ENCODE data around the gene BCDIN3D.

The BCDIN3D gene

DNA sequence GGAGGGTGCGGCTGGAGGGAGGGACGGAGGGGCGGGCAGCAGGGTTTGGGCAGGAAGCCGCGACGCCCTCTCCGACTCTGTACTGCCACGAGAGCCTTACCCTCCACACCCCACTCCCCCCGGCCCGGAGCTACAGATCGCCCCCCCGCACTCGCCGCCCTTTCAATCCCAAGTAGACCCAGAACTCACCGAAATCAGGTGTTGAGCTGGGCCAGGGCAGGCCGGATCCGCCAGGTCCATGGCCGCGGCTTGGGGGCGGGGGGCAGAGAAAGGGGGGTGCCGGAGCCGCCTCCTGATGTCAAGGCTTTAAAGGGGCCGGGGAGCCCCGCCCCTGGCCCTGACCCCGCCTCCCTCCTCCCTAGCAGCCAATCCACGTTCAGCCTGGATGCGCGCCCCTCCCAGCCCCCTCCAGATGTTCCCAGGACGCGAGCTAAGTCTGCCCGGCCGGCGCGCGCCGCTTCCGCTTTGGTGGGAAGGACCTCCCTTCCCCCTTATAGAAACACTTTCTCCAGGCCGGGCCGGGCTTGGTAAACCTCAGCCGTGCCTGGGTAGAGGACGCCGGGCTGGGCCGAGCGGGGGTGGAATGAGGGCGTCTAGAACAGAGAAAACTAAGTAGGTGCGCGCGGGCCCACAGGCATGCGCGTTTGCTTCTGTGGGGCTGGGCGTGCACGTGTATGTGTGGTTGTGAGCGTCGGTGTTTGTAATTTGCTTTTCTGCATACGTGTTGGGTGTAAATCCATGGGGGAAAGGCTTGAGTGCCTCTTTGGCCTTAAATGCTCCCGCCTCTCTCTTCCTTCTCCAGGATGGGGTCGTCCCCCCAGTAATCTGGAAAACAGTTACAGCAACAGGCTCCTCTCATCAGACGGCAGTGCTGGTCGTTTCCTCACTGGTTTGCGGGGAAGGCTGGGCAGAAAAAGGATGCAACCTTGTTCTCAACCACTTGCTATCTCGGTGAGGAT, 14.5 kb downstream of the BCDIN3D start, which contains the start of gene NCKAP5L:
TSS of gene NCKAP5L (minus strand) at position 281 of the 959 bp plus-strand sequence. CDS start 24,369 bp downstream, outside the sequence.
- in situ Hi-C loops (cut with HindIII; ENCODE audit: low pct_ligation_motif_present, low pct_unique_long_range_greater_than_20kb, low sequenced_read_pairs), result no loop called here
- DNase-seq, result peak; percentile 99

DNA sequence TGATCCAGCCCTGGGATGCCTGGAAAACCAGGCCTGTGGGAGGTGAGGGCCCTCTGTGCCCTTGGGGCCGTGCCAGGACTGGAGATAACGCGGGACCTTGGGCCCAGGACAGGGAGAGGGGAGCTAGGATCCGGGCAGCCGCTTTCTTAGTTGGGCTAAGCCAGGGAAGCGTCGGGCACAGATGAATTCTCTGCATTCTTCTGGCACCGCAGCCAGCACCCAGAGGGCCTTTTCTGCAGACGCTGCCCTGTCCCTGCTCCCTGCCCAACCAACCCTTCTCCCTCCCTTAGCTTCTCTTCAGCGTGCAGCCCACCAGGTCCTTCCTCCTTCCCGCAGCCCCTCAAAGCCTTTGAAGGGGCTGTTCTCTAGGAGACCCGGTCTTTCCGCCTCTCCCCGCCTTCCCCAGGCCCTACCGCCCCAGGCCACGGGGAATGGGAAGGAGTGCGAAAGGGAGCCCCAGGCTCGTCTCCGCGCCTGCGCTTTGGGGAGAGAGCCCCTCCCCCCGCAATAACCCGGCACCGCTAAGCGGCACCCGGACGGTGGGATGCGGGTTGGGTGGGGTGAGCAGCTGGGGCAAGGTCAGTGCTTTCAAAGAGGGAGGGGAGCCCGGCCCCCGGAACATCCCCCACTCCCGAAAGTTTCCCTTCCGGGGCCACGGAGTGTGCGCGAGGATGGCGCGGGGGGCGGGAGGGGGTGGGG, 15.4 kb downstream of the BCDIN3D start:
- DNase-seq, result peak; percentile 88
- in situ Hi-C loops (cut with HindIII; ENCODE audit: low pct_ligation_motif_present, low pct_unique_long_range_greater_than_20kb, low sequenced_read_pairs), result no loop called here

DNA sequence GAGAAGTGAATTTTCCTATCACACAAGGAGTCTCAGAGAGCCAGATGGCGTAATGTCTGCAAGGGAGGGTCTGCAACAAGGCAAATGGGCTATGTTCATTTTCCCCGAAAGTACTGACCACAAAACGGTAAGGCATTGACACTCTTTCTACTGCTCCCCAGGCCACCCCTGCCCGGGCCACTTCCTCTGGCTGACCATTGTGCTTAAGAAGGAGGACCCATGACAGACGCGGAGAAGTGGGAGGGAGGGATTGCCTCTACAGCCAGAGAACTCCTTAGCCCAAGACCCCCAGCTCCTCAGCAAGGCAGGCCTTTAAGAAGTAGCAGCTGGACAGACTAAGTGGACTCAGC, 15.9 kb downstream of the BCDIN3D start:
- in situ Hi-C loops (cut with HindIII; ENCODE audit: low pct_ligation_motif_present, low pct_unique_long_range_greater_than_20kb, low sequenced_read_pairs), result no loop called here
- DNase-seq, result no peak

DNA sequence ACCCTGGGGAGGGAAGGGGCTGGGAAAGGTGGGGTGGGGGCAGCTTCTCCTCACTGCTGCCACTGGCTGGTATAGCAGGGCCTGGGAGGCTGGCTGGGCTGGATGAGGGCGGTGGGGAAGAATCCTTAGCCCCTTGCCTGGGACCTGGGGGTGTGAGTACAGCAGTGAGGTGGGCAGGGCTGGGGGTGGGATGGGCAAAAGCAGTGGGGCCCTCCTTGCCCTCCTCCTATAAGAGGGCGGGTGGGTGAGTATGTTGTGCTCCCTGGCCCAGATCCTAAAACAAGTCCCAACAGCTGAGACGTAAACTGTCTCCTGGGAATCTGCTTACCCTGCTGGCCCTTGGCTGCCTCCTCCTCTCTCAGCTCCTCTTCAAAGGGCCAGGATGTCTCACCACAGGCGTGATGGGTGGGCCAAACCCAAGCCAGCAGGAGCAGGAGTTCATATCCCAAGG, 16.9 kb downstream of the BCDIN3D start:
- in situ Hi-C loops (cut with HindIII; ENCODE audit: low pct_ligation_motif_present, low pct_unique_long_range_greater_than_20kb, low sequenced_read_pairs), result no loop called here
- no peak for DNase-seq

DNA sequence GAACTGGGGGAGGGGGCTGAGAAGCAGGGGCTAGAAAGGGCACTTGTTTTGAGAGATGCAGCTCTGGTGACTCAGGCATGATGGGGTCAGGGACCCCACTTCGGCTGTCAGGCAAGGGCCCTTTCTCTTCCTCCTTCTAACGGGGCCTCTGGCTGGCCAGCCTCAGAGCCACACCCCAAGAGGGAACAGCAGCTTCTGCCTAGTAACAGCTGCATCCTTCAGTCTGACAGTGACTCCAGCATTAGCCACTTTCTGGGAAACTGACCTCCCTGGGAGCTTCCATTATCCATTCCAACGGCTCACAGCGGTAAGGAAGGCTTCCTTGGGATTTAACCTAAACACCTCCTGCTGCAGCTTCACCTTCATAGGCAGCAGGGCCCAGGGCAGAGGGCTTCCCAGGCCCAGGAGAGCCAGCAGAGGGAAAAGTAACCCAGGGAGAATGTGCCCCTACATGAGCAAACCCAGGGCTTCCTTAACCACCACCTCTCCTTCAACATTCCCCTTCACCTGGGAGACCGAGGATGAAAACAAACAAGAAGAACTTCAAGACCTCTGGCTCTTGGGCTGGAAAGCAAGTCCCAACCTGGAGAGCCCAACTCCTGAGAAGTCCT, 17.4 kb downstream of the BCDIN3D start:
- no peak for DNase-seq
- in situ Hi-C loops (cut with HindIII; ENCODE audit: low pct_ligation_motif_present, low pct_unique_long_range_greater_than_20kb, low sequenced_read_pairs), result no loop called here

DNA sequence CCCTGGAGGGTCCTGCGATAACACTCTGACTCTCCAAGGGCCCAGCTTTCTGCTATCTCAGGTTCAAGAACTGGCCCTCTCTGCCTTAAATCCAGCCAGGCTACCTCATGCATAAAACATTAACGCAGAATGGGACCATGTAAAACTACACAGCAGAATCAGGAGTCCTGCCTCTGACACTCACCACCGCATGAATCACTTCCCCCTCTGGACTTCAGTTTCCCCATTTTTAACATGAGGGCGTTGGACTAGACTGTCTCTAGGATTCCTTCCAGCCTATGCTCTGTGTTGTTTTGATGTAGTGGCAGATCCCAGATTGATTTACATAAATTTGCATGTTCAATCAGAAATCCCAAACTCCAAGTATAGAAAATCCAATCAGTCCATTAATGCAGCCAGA, 18.0 kb downstream of the BCDIN3D start:
- DNase-seq, result peak; percentile 44
- in situ Hi-C loops (cut with HindIII; ENCODE audit: low pct_ligation_motif_present, low pct_unique_long_range_greater_than_20kb, low sequenced_read_pairs), result no loop called here

DNA sequence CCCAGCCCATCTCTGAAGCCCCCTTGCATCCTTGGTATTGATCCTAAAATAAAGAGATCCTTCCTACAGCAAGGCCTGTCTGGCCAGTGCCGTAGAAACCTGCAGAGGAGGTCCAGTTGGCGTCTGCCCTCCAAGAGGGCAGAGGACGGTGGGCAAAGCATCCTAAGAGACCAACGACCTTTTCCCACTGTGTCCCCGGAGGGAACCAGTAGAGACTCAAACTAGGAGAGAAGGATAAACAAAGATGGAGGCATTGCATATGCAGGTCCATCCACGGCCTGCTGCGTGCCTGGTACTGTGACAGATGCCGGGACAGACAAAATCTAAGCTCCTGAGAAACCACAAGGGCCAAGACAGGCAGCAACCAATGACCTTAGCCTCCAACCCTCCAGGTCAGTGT, 18.5 kb downstream of the BCDIN3D start:
- no peak for DNase-seq
- in situ Hi-C loops (cut with HindIII; ENCODE audit: low pct_ligation_motif_present, low pct_unique_long_range_greater_than_20kb, low sequenced_read_pairs), result no loop called here

DNA sequence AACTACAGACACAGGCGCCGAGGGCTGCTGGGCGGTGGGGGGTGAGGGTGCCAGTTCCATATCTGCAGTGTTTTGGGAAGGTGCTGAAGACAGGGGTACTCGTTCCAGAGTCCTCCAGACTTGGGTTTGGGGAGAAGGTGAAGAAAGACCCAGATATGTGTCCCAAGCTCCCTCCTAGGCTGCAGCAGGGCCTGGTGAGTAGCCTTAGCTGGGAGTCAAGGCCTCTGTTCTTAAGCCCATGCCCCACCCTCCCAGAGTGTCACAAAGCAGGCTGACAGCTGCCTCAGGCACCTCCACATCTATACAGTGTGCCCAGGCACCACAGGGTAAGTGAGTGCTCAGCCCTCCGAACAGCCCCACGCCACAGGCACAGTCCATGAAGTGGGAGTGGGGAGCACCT, 19.0 kb downstream of the BCDIN3D start:
- in situ Hi-C loops (cut with HindIII; ENCODE audit: low pct_ligation_motif_present, low pct_unique_long_range_greater_than_20kb, low sequenced_read_pairs), result no loop called here
- DNase-seq, result no peak

DNA sequence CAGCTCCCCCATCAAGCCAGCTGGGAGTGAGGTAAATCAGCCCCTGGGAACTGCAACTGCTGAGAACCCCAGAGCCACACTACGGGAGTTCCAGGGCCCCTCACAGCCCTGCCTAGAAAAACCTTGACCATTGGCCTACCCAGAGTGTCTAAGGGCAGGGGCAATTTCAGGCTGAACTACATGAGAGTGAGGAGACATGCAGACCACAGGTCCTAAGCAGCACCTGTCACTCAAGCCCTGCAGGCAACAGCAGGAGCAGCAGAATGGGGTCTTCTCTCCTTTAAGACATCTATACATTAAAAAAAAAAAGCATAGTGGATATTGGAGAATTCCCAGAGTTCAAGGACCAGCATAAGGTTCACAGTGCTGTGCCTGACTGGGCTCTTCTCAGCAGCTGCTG, 19.6 kb downstream of the BCDIN3D start:
- in situ Hi-C loops (cut with HindIII; ENCODE audit: low pct_ligation_motif_present, low pct_unique_long_range_greater_than_20kb, low sequenced_read_pairs), result no loop called here
- DNase-seq, result no peak

DNA sequence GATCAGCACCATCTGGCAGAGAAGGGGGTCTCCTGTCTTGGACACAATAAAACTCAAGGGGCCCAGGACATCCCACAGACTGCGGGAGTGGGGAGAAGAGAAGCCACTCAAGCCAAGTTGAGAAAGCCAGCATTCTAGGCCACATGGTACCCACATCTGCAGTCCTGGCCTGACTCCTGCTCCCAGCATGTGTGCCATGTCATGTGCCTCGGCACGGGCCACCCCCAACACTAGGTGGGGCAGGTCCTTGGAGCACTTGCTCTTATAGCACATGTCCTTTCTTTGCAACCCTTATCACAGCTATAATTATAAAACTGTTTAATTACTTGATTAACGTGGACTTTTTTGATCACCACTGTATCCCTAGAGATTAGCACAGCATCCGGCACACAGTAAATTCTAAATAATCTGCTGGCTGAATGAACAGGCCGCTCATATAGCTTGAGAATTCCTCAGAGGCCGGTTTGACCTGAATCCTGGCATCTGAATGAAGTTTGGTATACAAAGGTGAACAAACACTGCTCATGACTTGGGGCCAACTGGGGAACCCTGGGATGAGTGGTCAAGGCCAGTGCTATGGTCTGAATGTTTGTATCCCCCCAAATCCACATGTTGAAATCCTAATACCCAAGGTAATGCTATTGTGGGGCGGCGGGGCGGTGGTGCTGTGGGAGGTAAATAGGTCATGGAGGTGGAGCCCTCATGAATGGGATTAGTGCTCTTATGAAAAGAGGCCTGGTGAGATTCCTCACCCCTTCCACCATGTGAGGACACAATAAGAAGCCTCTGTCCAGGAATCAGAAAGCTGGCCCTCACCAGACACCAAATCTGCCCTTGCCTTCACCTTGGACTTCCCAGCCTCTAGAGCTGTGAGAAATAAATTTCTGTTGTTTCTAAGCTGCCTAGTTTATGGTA, 21.3 kb downstream of the BCDIN3D start:
- DNase-seq, result no peak
- in situ Hi-C loops (cut with HindIII; ENCODE audit: low pct_ligation_motif_present, low pct_unique_long_range_greater_than_20kb, low sequenced_read_pairs), result no loop called here

DNA sequence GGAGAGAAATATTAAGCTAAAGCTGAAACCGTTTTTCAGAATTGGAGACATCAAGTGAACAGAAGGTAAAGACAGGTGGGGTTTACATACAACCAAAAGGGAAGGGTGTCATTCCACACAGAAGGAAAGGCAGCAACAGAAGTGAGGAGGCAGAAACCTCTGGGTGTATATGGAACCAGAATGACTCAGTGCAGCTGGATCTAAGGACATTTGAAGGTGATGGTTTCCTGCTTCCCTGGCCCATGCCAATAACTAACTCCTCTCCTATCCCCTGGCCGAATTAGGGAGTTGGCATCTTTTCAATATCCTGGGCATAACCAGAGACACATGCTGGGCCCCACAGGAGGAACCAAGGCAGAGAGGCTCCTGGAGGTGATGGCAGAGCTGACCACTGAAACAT, 23.1 kb downstream of the BCDIN3D start:
- in situ Hi-C loops (cut with HindIII; ENCODE audit: low pct_ligation_motif_present, low pct_unique_long_range_greater_than_20kb, low sequenced_read_pairs), result no loop called here
- no peak for DNase-seq

DNA sequence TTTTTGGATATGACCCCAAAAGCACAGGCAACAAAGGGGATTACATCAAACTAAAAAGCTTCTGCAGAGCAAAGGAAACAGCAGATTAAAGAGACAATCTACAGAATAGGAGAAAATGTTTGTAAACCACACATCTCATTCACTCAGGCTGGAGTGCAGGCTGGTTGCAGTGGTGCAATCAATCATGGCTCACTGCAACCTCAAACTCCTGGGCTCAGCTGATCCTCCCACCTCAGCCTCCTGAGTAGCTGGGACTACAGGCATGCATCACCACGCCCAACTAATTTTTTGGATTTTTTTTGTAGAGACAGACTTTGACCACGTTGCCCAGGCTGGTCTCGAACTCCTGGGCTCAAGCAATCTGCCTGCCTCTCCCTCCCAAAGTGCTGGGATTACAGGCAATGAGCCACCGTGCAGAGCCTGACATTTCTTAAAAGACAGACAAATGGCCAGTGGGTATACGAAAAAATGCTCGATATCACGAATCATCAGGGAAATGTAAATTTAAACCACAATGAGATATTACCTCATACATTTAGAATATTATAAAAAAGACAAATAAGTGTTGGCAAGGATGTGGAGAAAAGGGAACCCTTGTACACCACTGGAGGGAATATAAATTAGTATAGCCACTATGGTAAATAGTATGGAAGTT, 24.5 kb downstream of the BCDIN3D start:
- no peak for DNase-seq
- in situ Hi-C loops (cut with HindIII; ENCODE audit: low pct_ligation_motif_present, low pct_unique_long_range_greater_than_20kb, low sequenced_read_pairs), result no loop called here

DNA sequence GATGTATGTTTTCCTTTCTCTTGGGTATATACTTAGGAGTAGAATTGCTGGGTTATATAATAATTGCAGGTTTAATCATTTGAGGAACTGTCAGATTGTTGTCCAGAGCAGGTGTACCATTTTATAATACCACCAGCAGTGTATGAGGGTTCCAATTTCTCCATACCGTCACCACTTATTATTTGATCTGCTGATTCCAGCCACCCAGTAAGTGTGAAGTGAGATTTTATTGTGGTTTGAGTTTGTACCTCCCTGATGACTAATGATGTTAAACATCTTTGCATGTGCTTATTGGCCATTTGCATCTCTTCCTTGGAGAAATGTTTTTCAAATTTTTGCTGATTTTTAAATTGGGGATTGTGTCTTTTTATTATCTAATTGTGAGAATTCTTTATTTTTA, 29.8 kb downstream of the BCDIN3D start:
- in situ Hi-C loops (cut with HindIII; ENCODE audit: low pct_ligation_motif_present, low pct_unique_long_range_greater_than_20kb, low sequenced_read_pairs), result no loop called here
- peak; percentile 39 for DNase-seq

DNA sequence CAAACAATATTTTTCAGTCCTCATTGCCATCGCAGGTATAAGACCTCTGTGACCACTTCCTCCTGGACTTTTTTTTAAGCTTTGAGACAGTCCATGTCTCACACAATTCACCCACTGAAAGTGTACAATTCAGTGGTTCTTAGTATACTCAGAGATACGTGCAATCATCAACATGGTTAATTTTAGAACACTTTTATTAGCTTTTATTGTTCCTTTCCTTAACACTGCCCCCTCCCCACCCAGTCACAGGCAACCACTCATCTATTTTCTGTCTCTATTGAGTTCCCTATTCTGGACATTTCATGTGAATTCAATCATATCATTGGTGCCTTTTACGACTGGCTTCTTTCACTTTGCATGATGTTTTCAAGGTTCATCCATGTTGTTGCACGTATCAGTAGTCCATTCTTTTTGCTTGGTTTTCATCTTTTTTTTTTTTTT, 30.9 kb downstream of the BCDIN3D start:
- in situ Hi-C loops (cut with HindIII; ENCODE audit: low pct_ligation_motif_present, low pct_unique_long_range_greater_than_20kb, low sequenced_read_pairs), result no loop called here
- no peak for DNase-seq

DNA sequence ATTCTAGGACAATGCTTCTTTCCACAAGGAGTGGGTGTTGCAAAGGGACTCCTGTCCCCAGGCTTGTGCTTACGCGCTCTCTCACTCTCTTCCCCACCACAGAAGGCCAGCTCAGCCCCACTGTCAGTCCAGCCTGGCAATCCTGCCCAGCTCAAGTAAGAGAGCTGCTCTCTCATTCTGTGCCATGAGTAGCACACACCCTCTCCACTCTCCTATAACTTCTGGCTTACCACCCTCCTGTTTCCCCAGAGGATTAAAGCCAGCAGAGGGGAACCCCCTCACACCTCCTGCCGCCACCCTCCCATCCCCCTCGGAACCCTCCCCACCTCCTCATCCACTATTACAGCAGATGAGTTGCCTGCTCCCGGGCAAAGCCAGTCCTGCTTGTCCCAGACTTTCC, 31.8 kb downstream of the BCDIN3D start:
- no peak for DNase-seq
- in situ Hi-C loops (cut with HindIII; ENCODE audit: low pct_ligation_motif_present, low pct_unique_long_range_greater_than_20kb, low sequenced_read_pairs), result no loop called here

DNA sequence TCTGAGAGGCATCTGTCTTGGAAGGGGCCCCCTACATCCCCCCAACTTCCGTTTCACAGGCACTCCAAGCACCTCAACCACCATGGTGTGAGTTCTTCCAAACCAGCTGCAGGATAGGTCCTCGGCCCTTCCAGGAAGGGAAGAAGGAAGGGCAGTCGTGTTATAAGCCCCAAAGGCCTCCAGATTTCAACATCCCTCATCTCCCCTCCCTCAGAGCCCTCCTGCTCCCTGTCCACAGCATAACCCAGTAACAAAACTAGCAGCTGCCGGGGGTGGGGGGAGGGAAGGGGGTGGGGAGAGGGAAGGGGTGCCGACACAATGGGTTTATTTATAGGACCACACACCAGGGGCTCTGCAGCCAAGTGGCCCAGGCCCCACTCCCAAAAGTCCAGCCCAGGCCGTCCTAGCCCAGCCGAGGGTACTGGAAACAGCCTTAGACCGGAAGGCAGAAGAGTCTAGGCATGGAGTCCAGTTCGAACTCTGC, 33.0 kb downstream of the BCDIN3D start:
- no peak for DNase-seq
- in situ Hi-C loops (cut with HindIII; ENCODE audit: low pct_ligation_motif_present, low pct_unique_long_range_greater_than_20kb, low sequenced_read_pairs), result no loop called here

DNA sequence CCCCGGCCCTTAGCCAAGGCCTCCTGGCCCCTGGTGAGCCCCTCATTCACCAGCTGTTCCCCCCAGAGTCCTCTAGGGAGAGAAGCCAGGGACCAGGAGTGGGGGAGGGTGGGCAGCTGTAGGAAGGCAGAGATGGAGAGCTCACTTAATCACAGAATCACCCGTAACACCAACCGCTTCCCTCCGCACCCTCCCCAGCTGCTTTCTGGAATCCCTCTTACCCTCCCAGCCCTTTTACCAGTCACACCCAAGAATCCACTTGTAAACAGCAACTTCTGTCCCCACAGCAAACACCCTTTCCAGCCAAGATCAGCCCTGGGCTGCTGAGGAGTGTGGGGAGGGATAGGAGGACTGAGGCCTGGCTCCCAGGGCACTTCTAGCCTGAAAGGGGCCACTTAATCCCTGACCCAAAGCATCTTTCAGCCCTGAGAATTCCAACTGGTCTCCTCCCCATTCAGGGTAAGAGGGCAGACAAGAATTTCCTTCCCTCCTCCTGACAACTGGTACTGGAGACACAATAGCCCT, 33.5 kb downstream of the BCDIN3D start:
- no peak for DNase-seq
- in situ Hi-C loops (cut with HindIII; ENCODE audit: low pct_ligation_motif_present, low pct_unique_long_range_greater_than_20kb, low sequenced_read_pairs), result no loop called here
